ENCODE data around the gene SAT1. TPM values are rescaled to one million over a fixed set of nuclear protein-coding genes. Genes with fewer than 3 reads are reported as not detected.
A peak's percentile ranks its signal among the peaks of the same experiment; 100 is the strongest.

The SAT1 gene
- total RNA-seq, 2 donors from 2014 or later = 660 to 763 TPM

DNA sequence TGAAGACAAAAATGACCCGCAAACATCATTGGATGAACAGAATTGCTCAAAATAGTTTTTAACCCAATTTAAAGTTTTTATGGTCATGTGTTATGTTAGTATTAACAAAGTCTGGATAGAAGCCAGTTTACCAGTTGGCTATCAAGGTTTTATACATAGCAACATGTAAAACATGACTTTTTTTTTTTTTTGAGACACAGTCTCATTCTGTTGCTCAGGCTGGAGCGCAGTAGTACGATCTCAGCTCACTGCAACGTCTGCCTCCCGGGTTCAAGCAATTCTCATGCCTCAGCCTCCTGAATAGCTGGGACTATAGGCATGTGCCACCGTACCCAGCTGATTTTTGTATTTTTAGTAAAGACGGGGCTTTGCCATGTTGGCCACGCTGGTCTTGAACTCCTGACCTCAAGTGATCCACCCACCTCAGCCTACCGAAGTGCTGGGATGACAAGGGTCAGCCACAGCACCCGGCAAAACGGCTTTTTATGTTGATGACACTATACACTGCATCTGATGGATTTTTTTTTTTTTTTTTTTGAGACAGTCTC lies 3.4 kb downstream of the SAT1 start:
- TF ChIP-seq, protein P1, sequence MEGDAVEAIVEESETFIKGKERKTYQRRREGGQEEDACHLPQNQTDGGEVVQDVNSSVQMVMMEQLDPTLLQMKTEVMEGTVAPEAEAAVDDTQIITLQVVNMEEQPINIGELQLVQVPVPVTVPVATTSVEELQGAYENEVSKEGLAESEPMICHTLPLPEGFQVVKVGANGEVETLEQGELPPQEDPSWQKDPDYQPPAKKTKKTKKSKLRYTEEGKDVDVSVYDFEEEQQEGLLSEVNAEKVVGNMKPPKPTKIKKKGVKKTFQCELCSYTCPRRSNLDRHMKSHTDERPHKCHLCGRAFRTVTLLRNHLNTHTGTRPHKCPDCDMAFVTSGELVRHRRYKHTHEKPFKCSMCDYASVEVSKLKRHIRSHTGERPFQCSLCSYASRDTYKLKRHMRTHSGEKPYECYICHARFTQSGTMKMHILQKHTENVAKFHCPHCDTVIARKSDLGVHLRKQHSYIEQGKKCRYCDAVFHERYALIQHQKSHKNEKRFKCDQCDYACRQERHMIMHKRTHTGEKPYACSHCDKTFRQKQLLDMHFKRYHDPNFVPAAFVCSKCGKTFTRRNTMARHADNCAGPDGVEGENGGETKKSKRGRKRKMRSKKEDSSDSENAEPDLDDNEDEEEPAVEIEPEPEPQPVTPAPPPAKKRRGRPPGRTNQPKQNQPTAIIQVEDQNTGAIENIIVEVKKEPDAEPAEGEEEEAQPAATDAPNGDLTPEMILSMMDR (IDR thresholded peaks at IDR 0.05) = no peak
- H3K4me1 ChIP-seq (ENCODE audit: control insufficient read depth in 1 of 2, low read depth in 2 of 2) = no peaks in the 10 kb centered on the region
- H3K27ac ChIP-seq = no peak overlapping the region
- H3K27me3 ChIP-seq (replicated peaks; ENCODE audit: insufficient read depth) = no peaks in the 10 kb centered on the region
- no peak for ATAC-seq (ENCODE audit: insufficient number of reproducible peaks, low FRiP score, low read depth)
- H3K9me3 ChIP-seq = no peaks in the 10 kb centered on the region
- DNase-seq (ENCODE audit: low spot score) = no peak
- H3K4me3 ChIP-seq = no peak overlapping the region
- H3K36me3 ChIP-seq = peaks cover 5% of the 10 kb centered on the region

DNA sequence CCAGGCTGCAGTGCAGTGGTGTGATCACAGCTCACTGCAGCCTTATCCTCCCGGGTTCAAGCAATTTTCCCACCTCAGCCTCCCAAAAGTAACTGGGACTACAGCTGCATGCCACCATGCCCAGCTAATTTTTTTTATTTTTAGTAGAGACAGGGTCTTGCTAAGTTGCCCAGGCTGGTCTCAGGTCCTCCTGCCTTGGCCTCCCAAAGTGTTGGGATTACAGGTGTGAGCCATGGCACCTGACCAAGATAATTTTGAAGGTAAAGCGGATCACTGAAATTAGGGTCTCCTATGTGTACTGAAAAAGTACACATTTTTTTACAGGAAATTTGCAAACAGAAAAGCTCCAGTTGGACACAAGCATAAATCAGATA lies 4.8 kb downstream of the SAT1 start:
- TF ChIP-seq, protein P1 (IDR thresholded peaks at IDR 0.05) = no peak
- Histone ChIP-seq H3K4me1 (ENCODE audit: control insufficient read depth in 1 of 2, low read depth in 2 of 2) (no peaks in the 10 kb centered on the region), H3K4me3 (no peak overlapping the region), H3K27ac (peak overlapping the region in 1 of 2 donors; percentile 12), H3K9me3 (no peaks in the 10 kb centered on the region), H3K36me3 (peaks cover 5% of the 10 kb centered on the region), H3K27me3 (replicated peaks; ENCODE audit: insufficient read depth) (no peaks in the 10 kb centered on the region)
- ATAC-seq (ENCODE audit: insufficient number of reproducible peaks, low FRiP score, low read depth) = no peak
- DNase-seq (ENCODE audit: low spot score) = no peak

DNA sequence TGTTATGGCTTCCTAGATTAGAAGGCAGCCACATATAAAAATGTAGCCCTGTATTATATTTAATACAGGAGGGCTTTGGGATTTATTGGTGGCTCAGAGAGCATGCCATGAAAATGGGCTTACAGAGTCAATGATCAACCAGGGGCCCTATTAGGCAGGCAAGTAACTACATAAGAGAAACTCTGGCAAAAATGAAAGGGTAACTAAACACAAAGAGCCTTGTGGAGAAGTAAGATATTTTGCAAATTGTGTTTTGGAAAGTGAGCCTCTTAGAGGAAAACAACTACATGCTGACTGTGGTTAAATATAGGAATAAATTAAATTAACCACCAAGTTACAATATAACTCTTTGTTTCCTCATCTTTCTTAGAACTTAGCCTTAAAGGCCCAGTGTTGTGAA lies 5.5 kb downstream of the SAT1 start:
- H3K27ac ChIP-seq = peak overlapping the region in 1 of 2 donors; percentile 12
- no peak for ATAC-seq (ENCODE audit: insufficient number of reproducible peaks, low FRiP score, low read depth)

DNA sequence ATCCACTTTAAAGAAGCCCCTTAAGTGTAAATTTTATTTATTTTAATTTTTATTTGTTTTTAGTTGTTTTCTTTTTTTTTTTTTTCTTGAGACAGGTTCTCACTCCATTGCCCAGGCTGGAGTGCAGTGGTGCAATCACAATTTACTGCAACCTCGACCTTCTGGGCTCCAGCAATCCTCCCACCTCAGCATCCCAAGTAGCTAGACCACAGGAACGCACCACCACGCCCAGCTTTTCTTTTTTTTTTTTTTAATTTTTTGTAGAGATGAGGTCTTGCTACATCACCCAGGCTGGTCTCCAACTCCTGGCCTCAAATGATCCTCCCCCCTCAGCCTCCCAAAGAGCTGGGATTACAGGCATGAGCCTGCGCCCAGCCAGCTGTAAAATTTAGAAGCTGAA lies 6.0 kb downstream of the SAT1 start:
- Histone ChIP-seq H3K4me3 (no peak overlapping the region), H3K27me3 (replicated peaks; ENCODE audit: insufficient read depth) (no peaks in the 10 kb centered on the region), H3K4me1 (ENCODE audit: control insufficient read depth in 1 of 2, low read depth in 2 of 2) (no peaks in the 10 kb centered on the region), H3K36me3 (peaks cover 5% of the 10 kb centered on the region), H3K9me3 (no peaks in the 10 kb centered on the region), H3K27ac (no peak overlapping the region)
- TF ChIP-seq, protein P1 (IDR thresholded peaks at IDR 0.05) = no peak
- ATAC-seq (ENCODE audit: insufficient number of reproducible peaks, low FRiP score, low read depth) (no peak), DNase-seq (ENCODE audit: low spot score) (no peak)

More for the DNA sequence above, 5.5 kb downstream of the SAT1 start:
- no peaks in the 10 kb centered on the region for H3K27me3 ChIP-seq (replicated peaks; ENCODE audit: insufficient read depth)
- H3K9me3 ChIP-seq = no peaks in the 10 kb centered on the region
- H3K4me3 ChIP-seq = no peak overlapping the region
- peaks cover 5% of the 10 kb centered on the region for H3K36me3 ChIP-seq
- DNase-seq (ENCODE audit: low spot score) = no peak
- no peaks in the 10 kb centered on the region for H3K4me1 ChIP-seq (ENCODE audit: control insufficient read depth in 1 of 2, low read depth in 2 of 2)
- TF ChIP-seq, protein P1 (IDR thresholded peaks at IDR 0.05) = no peak

DNA sequence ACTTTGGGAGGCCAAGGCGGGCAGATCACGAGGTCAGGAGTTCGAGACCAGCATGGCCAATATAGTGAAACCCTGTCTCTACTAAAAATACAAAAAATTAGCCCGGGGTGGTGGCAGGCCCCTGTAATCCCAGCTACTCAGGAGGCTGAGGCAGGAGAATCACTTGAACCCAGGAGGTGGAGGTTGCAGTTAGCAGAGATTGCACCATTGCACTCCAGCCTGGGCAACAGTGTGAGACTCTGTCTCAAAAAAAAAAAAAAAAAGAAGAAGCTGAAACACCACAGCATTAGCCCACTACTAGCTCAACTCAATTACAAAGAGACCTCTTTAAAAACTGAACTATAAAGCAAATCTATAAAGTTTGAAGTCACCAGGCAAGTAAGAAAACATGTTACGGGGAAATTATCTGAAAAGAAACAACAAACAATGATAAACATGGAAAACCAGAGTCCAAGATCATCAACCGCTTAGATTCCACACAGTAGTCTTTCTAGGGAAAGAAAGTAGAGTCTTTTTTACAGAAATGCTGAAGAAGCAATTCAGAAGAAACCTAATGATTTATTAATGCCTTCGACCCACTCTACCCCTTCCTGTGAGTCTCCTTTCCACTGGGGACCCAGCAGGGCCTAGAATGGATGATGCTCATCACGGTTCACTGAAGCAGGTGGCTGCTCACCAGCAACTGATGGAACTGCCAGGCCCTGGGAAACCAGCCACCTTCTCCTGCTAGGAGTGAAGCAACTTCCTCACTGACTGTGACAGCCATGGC lies 6.6 kb downstream of the SAT1 start:
- H3K4me3 ChIP-seq = no peak overlapping the region
- no peak for DNase-seq (ENCODE audit: low spot score)
- H3K4me1 ChIP-seq (ENCODE audit: control insufficient read depth in 1 of 2, low read depth in 2 of 2) = no peaks in the 10 kb centered on the region
- peaks cover 5% of the 10 kb centered on the region for H3K36me3 ChIP-seq
- no peak overlapping the region for H3K27ac ChIP-seq
- H3K27me3 ChIP-seq (replicated peaks; ENCODE audit: insufficient read depth) = no peaks in the 10 kb centered on the region
- no peaks in the 10 kb centered on the region for H3K9me3 ChIP-seq
- no peak for ATAC-seq (ENCODE audit: insufficient number of reproducible peaks, low FRiP score, low read depth)
- TF ChIP-seq, protein P1 (IDR thresholded peaks at IDR 0.05) = no peak

Measured in thoracic aorta (tissue), 2 donors.